Immature natural killer cell (primary cell): ENCODE results near the gene DVL1. TPM values are rescaled to one million over a fixed set of nuclear protein-coding genes. Genes with fewer than 3 reads are reported as not detected.

Source experiments
- DNase-seq, 3 donors: peaks; one replicate each; pipeline ENCODE4 v3.0.0; 2022; ENCODE audit warnings: mixed read lengths in 1 of 3
- H3K27ac Mint-ChIP-seq, 6 donors: one replicate each; pipeline ENCODE4 v1.8.0; 2020; ENCODE audit warnings: mixed read lengths in 6 of 6, mild to moderate bottlenecking in 5 of 6, inconsistent platforms in 4 of 6, moderate library complexity in 3 of 6
- H3K27me3 Mint-ChIP-seq, 3 donors: one replicate each; pipeline ENCODE4 v1.8.0; 2020 to 2021; ENCODE audit warnings: low read depth in 3 of 3, mild to moderate bottlenecking in 3 of 3, mixed read lengths in 3 of 3, moderate library complexity in 3 of 3, inconsistent platforms in 1 of 3
- H3K36me3 Mint-ChIP-seq, 3 donors: one replicate each; pipeline ENCODE4 v1.8.0; 2020; ENCODE audit warnings: mixed read lengths in 3 of 3, inconsistent platforms in 2 of 3, mild to moderate bottlenecking in 2 of 3
- H3K4me1 Mint-ChIP-seq, 2 donors: one replicate each; pipeline ENCODE4 v1.8.0; 2020; ENCODE audit warnings: inconsistent platforms in 2 of 2, mild to moderate bottlenecking in 2 of 2, mixed read lengths in 2 of 2, moderate library complexity in 1 of 2
- H3K4me3 Mint-ChIP-seq, 5 donors: one replicate each; pipeline ENCODE4 v1.8.0; 2020; ENCODE audit warnings: mild to moderate bottlenecking in 5 of 5, mixed read lengths in 5 of 5, inconsistent platforms in 3 of 5, moderate library complexity in 3 of 5
- H3K9me3 Mint-ChIP-seq, 6 donors: one replicate each; pipeline ENCODE4 v1.8.0; 2020; ENCODE audit warnings: mild to moderate bottlenecking in 6 of 6, mixed read lengths in 6 of 6, inconsistent platforms in 4 of 6, moderate library complexity in 3 of 6
- polyA plus RNA-seq, 3 donors: library from polyadenylated mRNA; unstranded; fragments of 300-500 nt; fragmentation: Illumina TruSeq; gene quantifications; one replicate each; pipeline ENCODE4 v1.2.3, GENCODE V29; 2021

Gene DVL1
- polyA plus RNA-seq, 3 donors from 2014 or later = 0.78 to 1.5 (median 1.4) TPM

DNA sequence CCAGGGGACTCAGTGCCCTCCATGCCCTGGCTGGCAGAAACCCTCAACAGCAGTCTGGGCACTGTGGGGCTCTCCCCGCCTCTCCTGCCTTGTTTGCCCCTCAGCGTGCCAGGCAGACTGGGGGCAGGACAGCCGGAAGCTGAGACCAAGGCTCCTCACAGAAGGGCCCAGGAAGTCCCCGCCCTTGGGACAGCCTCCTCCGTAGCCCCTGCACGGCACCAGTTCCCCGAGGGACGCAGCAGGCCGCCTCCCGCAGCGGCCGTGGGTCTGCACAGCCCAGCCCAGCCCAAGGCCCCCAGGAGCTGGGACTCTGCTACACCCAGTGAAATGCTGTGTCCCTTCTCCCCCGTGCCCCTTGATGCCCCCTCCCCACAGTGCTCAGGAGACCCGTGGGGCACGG lies 21.0 kb downstream of the DVL1 start:
- Mint-ChIP-seq H3K27ac (no peak overlapping the region), H3K4me1 (peaks cover 6 to 14% of the 10 kb centered on the region in 2 donors), H3K27me3 (peaks cover 1 to 5% (median 2%) of the 10 kb centered on the region in 3 donors), H3K9me3 (no peaks in the 10 kb centered on the region), H3K4me3 (no peak overlapping the region), H3K36me3 (no peaks in the 10 kb centered on the region)
- no peak for DNase-seq

DNA sequence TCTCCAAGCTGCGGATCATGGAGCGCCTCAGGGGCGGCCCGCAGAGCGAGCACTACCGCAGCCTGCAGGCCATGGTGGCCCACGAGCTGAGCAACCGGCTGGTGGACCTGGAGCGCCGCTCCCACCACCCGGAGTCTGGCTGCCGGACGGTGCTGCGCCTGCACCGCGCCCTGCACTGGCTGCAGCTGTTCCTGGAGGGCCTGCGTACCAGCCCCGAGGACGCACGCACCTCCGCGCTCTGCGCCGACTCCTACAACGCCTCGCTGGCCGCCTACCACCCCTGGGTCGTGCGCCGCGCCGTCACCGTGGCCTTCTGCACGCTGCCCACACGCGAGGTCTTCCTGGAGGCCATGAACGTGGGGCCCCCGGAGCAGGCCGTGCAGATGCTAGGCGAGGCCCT lies 21.9 kb downstream of the DVL1 start:
- no peak overlapping the region for H3K27ac Mint-ChIP-seq
- DNase-seq = no peak
- H3K4me1 Mint-ChIP-seq = peaks cover 16 to 19% of the 10 kb centered on the region in 2 donors
- H3K27me3 Mint-ChIP-seq = peaks cover 1 to 5% (median 4%) of the 10 kb centered on the region in 3 donors
- no peaks in the 10 kb centered on the region for H3K36me3 Mint-ChIP-seq
- H3K4me3 Mint-ChIP-seq = peak overlapping the region in 1 of 5 donors; percentile 39
- H3K9me3 Mint-ChIP-seq = no peaks in the 10 kb centered on the region

DNA sequence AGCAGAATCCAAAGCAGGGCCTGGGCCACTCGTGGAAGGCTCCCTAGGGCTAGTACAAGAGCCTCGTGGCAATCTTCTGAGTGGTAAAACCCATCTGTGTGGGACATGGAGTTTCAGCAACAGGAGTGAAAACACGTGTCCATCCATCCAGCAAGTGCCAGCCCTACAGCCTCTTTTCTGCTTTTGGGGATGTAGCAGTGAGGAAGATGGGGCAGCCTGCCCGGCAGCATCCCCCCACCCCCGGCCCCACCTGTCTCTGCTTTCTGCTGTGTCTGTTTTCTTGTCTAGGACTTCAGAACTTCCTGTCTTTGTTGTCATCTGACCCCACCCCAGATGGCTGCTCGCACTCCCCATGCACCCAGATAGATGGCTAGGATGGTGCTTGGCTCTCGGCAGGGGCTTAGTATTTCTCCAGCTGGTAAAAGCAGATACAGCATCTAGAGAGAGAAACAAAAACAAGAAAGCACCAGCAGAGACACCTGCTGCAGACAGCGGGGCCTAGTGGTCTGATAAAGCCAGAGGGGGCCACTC lies 23.1 kb downstream of the DVL1 start:
- peaks cover 20 to 26% of the 10 kb centered on the region in 2 donors for H3K4me1 Mint-ChIP-seq

DNA sequence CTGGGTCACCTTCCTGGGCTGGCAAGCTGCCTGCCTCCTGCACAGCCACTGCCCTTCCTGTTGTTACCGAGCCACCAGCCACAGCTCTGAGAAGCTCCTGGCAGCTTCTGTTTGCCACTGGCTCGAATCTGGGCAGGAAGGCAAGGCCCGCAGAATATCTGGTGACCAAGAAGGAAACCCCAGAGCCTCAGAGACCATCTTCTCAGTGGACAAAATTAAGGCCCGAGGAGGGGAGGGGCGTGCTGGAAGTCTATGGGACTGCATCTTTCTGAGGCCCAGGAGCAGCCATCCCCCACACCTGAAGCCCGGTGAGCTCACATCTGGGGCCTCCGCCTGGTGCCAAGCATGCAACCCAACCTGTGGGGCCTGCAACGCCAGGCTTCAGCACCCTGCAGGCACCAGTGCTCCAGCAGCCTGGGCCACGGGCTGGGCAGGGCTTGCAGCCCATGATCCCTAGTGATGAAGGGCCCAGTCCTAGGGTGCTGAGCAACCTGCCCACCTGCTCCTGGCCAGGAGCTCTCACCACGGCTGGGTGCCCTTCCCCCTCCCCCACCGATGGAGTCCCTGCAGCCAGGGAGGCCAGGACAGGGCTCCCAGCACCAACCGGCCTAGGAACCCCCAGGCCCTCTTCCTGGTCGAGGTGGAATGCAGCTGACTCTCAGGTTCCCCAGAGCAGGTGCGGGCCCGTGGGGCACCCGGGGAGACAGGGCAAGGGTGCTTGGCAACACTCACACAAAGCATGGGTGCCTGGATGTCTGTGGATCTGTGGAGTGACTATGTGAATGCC lies 23.7 kb downstream of the DVL1 start:
- DNase-seq = no peak
- Mint-ChIP-seq H3K4me1 (peaks cover 20 to 26% of the 10 kb centered on the region in 2 donors), H3K4me3 (peak overlapping the region; percentile 58 to 75 (median 72)), H3K27ac (peak overlapping the region in 3 of 6 donors; percentile 55 to 65 (median 61)), H3K27me3 (peaks cover 1 to 5% (median 4%) of the 10 kb centered on the region in 3 donors), H3K36me3 (no peaks in the 10 kb centered on the region), H3K9me3 (no peaks in the 10 kb centered on the region)

More for the DNA sequence above, 23.1 kb downstream of the DVL1 start:
- Mint-ChIP-seq H3K27me3 (peaks cover 1 to 5% (median 4%) of the 10 kb centered on the region in 3 donors), H3K27ac (no peak overlapping the region), H3K36me3 (no peaks in the 10 kb centered on the region), H3K4me3 (peak overlapping the region; percentile 20 to 59 (median 47)), H3K9me3 (no peaks in the 10 kb centered on the region)
- no peak for DNase-seq

DNA sequence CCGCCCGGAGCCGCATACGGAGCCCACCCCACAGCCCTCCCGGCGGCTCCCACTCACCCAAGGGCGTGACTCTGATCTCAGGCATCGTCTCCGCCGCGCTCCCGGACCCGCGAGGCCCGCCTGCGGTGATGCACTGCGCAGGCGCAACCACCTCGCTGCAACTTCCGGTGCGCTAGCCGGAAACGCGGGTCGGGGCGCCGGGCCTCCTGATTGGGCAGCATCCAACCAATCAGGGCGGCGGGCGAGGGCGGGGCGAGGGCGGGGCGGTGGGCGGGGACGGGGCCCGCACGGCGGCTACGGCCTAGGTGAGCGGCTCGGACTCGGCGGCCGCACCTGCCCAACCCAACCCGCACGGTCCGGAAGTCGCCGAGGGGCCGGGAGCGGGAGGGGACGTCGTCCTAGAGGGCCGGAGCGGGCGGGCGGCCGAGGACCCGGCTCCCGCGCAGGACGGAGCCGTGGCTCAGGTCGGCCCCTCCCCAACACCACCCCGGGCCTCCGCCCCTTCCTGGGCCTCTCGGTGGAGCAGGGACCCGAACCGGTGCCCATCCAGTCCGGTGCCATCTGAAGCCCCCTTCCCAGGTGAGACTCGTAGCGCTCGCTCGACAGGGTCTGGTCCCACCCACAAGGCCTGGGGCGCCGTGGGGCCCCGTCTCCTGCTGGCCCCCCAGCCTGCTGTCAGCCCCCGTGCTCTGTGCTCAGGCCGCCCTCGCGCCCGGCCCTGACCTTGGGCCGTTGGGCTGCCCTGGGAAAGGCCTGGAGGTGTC lies 24.5 kb downstream of the DVL1 start, which contains the start of the genes CPTP and INTS11:
CPTP (plus strand) TSS at position 279 of the 764 bp plus-strand sequence. CDS start 2,109 bp downstream, outside the sequence.
INTS11 (minus strand) TSS at position 137 of the 764 bp plus-strand sequence; CDS start at position 85, 52 bp downstream.
- peak; percentile 95 to 96 (median 96) for DNase-seq
- peaks cover 22 to 29% of the 10 kb centered on the region in 2 donors for H3K4me1 Mint-ChIP-seq
- peak within 1 kb of the TSS; percentile 76 to 94 (median 88) for H3K27ac Mint-ChIP-seq

DNA sequence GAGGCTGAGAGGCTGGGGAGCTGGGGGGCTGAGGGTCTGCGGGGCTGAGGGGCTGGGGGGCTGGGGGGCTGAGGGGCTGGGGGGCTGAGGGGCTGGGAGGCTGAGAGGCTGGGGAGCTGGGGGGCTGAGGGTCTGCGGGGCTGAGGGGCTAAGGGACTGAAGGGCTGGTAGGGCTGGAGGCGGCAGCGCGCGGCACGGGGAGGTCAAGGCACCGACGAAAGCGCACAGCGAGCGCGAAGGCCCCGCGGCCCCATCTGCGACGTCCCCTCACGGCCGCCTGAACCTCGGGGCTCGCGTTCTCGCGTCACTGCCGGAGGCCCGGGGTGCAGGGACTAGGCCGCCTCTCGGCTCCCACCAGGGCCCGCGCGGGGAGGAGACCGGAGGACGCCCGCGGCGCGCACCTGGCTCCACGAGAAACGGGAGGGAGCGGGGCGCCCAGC lies 25.1 kb downstream of the DVL1 start:
- no peaks in the 10 kb centered on the region for H3K36me3 Mint-ChIP-seq
- peaks cover 27 to 31% of the 10 kb centered on the region in 2 donors for H3K4me1 Mint-ChIP-seq
- DNase-seq = no peak
- no peaks in the 10 kb centered on the region for H3K9me3 Mint-ChIP-seq
- H3K27ac Mint-ChIP-seq = peak overlapping the region in 2 of 6 donors; percentile 78 to 87
- peak overlapping the region; percentile 13 to 87 (median 78) for H3K4me3 Mint-ChIP-seq
- H3K27me3 Mint-ChIP-seq = peaks cover 1 to 4% (median 2%) of the 10 kb centered on the region in 3 donors

More for the DNA sequence above, 24.5 kb downstream of the DVL1 start, which contains the start of the genes CPTP and INTS11:
- H3K9me3 Mint-ChIP-seq = no peaks in the 10 kb centered on the region
- H3K36me3 Mint-ChIP-seq = no peaks in the 10 kb centered on the region
- peak within 1 kb of the TSS; percentile 85 to 97 (median 92) for H3K4me3 Mint-ChIP-seq
- peaks cover 1 to 4% (median 3%) of the 10 kb centered on the region in 3 donors for H3K27me3 Mint-ChIP-seq

DNA sequence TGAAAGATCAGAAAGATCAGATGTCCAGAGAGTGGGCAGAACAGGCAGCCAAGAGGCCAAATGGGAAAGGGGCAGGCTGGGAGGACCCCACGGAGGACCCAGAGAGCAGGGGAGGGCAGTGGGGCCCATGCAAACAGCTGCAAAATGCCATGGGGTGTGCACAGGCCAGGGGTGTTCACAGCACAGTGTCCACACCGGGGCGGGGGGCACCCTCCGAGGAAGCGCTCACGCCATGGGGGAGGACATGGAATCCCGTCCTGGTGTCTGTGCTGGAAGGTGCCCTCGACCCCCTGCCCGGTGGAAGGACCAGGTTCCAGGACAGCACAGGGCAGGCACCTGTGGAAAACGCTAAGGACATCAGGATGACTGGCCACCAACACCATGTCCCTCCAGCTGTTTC lies 26.3 kb downstream of the DVL1 start:
- Mint-ChIP-seq H3K27me3 (peaks cover 1 to 4% (median 2%) of the 10 kb centered on the region in 3 donors), H3K36me3 (no peaks in the 10 kb centered on the region), H3K27ac (peak overlapping the region in 4 of 6 donors; percentile 78 to 92 (median 82)), H3K4me1 (peaks cover 27 to 31% of the 10 kb centered on the region in 2 donors), H3K4me3 (peak overlapping the region; percentile 85 to 97 (median 92)), H3K9me3 (no peaks in the 10 kb centered on the region)
- DNase-seq = no peak

DNA sequence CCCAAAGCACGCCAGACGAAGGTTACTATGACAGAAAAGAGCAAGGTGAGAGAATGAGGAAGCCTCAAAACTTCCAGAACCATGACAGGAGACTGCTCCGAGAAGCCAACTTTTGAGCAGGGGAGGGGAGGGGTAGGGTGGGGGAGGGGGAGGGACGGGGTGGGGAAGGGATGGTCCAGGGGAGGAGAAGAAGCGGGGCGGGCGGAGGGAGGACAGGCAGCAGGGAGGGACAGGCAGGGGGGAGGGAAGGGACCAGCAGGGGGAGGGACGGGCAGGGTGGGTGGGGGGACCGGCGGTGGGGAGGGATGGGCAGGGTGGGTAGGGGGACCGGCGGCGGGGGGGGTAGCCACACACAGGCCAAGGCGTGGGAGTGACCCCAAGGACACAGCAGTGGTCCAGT lies 26.8 kb downstream of the DVL1 start:
- no peak for DNase-seq
- H3K4me3 Mint-ChIP-seq = peak overlapping the region; percentile 42 to 85 (median 72)
- H3K4me1 Mint-ChIP-seq = peaks cover 27 to 31% of the 10 kb centered on the region in 2 donors
- H3K27ac Mint-ChIP-seq = peak overlapping the region in 4 of 6 donors; percentile 50 to 78 (median 56)
- peaks cover 1 to 4% (median 2%) of the 10 kb centered on the region in 3 donors for H3K27me3 Mint-ChIP-seq
- peaks cover 0 to under 1% (median 0%) of the 10 kb centered on the region in 3 donors for H3K36me3 Mint-ChIP-seq
- no peaks in the 10 kb centered on the region for H3K9me3 Mint-ChIP-seq

DNA sequence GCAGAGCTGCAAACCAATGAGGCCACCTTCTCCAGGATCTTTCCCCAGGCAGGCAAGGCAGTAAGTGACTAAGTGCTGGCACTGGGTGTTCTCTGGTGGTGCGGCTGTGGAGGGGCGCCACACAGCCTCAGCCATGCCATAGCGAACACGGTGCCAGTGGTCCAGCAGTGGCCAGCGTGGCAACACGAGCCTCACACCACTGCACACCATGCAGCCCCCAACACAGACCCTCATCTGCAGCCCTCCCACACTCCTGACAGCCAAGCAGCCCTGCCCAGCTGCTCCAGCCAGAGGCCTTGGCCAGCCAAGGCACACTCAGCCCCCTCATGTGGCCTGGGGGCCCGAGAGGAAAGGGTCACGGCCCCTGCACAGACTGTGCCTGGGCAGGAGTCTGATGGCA lies 27.7 kb downstream of the DVL1 start:
- DNase-seq = no peak
- Mint-ChIP-seq H3K4me3 (peak overlapping the region in 1 of 5 donors; percentile 9), H3K4me1 (peaks cover 27 to 31% of the 10 kb centered on the region in 2 donors), H3K27ac (no peak overlapping the region), H3K27me3 (peaks cover 1 to 4% (median 2%) of the 10 kb centered on the region in 3 donors), H3K9me3 (no peaks in the 10 kb centered on the region), H3K36me3 (peaks cover 0 to 4% (median 0%) of the 10 kb centered on the region in 3 donors)

DNA sequence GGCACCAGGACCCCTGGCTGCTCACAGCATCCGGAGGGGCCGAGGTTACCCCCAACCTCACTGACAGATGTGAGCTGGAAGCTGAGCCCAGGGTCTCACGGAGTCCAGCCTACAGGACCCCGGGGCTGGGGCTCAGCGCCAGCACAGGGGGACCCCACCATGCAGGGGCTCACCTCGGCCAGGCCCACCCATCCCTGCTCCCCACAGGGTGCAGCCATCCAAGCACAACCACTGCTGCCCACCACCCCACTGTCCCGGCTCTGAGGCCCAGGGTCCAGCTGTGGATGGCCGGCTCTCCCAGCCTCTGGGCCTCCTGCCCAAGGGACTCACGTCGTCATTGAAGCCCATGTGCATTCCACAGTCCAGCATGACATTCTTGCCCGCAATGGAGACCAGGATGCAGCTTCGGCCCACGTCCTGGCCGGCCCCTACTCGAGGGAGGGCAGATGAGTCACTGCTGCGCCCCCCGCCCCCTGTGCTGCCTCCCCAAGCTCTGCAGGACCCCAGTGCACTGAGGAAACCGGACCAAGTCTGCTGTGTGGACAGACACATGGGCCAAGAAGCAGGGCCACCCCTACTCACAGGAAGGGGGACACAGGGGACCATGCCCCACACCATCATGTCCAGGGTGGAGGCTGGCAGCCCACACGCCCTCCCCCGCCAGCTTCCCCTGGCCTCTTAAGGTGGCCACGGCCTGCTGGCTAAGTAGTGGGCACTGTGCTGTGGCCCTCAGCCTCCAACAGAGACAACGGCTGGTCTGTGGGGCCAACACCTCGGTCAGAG lies 28.4 kb downstream of the DVL1 start:
- H3K27ac Mint-ChIP-seq = no peak overlapping the region
- peaks cover 1 to 4% (median 2%) of the 10 kb centered on the region in 3 donors for H3K27me3 Mint-ChIP-seq
- DNase-seq = no peak
- no peaks in the 10 kb centered on the region for H3K9me3 Mint-ChIP-seq
- peaks cover 0 to 4% (median 0%) of the 10 kb centered on the region in 3 donors for H3K36me3 Mint-ChIP-seq
- peaks cover 26 to 27% of the 10 kb centered on the region in 2 donors for H3K4me1 Mint-ChIP-seq
- peak overlapping the region in 1 of 5 donors; percentile 9 for H3K4me3 Mint-ChIP-seq

DNA sequence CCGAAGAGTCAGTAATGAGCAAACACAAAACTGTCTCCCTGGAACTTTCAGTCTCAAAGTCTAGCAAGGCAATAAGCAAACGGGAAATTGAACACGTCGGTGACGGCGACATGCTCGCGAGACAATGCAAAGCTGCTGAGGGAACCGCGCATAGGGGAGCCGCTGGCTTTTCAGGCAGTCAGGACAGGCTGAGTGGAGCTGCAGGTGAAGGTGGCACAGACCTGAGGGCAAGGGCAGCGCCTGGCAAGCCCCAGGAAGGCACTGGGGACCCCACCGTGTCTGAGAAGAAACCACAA lies 29.6 kb downstream of the DVL1 start:
- peak overlapping the region in 1 of 6 donors; percentile 34 for H3K27ac Mint-ChIP-seq
- no peak for DNase-seq
- H3K9me3 Mint-ChIP-seq = no peaks in the 10 kb centered on the region
- H3K27me3 Mint-ChIP-seq = peaks cover 1 to 4% (median 2%) of the 10 kb centered on the region in 3 donors
- H3K4me3 Mint-ChIP-seq = peak overlapping the region in 1 of 5 donors; percentile 21
- peaks cover 0 to 4% (median 0%) of the 10 kb centered on the region in 3 donors for H3K36me3 Mint-ChIP-seq
- H3K4me1 Mint-ChIP-seq = peaks cover 21 to 27% of the 10 kb centered on the region in 2 donors

DNA sequence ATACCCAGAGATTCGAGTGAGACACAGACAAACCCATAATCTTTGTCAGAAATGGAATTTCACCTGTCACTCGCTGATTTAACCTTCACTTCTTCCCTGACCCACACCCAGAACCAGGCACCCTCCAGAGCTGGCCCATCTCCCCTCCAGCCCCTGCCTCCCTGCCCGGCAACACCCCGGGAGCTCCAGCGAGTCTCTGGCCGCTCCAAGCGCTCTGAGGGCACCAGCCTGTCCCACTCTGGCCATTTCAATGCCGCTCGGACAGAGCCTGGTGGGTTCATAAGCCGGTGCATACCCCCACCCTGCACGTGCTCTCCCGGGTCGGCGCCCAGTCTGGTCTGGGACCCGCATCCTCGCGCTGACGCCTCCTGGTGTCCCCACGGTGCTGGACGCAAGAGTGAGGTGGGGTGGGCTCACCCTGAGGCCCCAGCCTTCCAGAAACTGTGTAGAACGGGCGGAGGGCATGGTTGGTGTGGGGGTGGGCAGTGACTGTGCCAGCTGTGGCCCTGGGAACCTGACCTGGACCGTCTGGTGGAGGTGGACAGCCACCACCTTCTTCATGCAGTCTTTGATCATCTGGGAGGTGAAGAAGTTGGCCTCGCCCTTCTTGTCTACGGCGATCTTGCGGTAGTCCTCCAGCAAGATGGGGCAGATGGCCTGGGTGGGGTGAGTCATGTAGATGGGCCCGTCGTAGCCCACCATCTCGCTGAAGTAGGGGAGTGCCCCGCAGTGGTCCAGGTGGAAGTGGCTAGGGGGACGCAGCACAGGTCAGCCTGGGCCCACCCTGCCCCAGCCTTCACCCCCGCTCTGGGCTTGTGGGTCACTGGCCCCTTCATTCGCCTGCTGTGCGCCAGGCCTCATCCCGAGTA lies 30.2 kb downstream of the DVL1 start:
- H3K36me3 Mint-ChIP-seq = peaks cover 0 to 4% (median 0%) of the 10 kb centered on the region in 3 donors
- no peaks in the 10 kb centered on the region for H3K9me3 Mint-ChIP-seq
- no peak for DNase-seq
- peaks cover 0 to 2% (median 2%) of the 10 kb centered on the region in 3 donors for H3K27me3 Mint-ChIP-seq
- peak overlapping the region in 1 of 6 donors; percentile 34 for H3K27ac Mint-ChIP-seq
- H3K4me3 Mint-ChIP-seq = peak overlapping the region in 1 of 5 donors; percentile 21
- H3K4me1 Mint-ChIP-seq = peaks cover 21 to 27% of the 10 kb centered on the region in 2 donors
